Adrenal gland (tissue), 5 donors: Measurements from ENCODE around the gene DDX51.

ENCODE experiments used
- POLR2A ChIP-seq, 2 donors: fragments of 450-650 bp; IDR thresholded peaks; one replicate each; pipeline ENCODE4 v1.6.1; 2017; ENCODE audit warnings: antibody characterized with exemption in 2 of 2, mild to moderate bottlenecking in 2 of 2, moderate library complexity in 1 of 2
- TF ChIP-seq, protein P1 (sequence below), 6 experiments: fragments of 450-650 bp in 4 of 6; fragments of 200-600 bp in 2 of 6; sonication (generic) in 1 of 6; IDR thresholded peaks; 1 replicate in 5 of 6; 2 replicates in 1 of 6; pipeline versions ENCODE4 v1.5.1 to v1.8.0; 2016 to 2021; ENCODE audit warnings: antibody characterized with exemption in 6 of 6, mild to moderate bottlenecking in 2 of 6, moderate library complexity in 1 of 6
- donor health status: DM: no; HTN: no; CAD: no.

DNA sequence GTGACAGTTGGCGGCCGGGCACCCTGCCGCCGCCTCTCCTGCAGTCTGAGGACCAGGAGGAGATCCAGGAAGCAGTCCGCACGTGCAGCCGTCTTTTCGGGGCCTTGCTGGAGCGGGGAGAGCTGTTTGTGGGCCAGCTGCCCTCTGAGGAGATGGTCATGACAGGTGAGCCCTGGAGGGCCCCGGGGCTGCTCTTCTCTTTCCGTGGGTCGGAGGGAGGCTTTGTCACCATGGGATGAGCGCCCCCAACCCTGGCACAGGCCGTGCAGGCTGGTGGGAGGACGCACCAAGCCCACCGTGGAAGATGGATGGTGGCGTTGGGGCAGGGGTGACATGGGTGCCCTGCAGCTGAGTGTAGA lies 670 bp upstream of the DDX51 start:
- TF ChIP-seq, protein P1, sequence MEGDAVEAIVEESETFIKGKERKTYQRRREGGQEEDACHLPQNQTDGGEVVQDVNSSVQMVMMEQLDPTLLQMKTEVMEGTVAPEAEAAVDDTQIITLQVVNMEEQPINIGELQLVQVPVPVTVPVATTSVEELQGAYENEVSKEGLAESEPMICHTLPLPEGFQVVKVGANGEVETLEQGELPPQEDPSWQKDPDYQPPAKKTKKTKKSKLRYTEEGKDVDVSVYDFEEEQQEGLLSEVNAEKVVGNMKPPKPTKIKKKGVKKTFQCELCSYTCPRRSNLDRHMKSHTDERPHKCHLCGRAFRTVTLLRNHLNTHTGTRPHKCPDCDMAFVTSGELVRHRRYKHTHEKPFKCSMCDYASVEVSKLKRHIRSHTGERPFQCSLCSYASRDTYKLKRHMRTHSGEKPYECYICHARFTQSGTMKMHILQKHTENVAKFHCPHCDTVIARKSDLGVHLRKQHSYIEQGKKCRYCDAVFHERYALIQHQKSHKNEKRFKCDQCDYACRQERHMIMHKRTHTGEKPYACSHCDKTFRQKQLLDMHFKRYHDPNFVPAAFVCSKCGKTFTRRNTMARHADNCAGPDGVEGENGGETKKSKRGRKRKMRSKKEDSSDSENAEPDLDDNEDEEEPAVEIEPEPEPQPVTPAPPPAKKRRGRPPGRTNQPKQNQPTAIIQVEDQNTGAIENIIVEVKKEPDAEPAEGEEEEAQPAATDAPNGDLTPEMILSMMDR (IDR thresholded peaks at IDR 0.05), result no peak
- no peak for TF ChIP-seq POLR2A (IDR thresholded peaks at IDR 0.05)
